GM19324 (cell line): ENCODE results near the gene BOLL.
"Not testable (repeated sequence)": the region's sequence is repeated elsewhere in the genome, so short reads cannot be mapped to it uniquely, and the experiment has no call there.

Experiments
- ATAC-seq: cut with Tn5 transposase; IDR thresholded peaks from one replicate; pipeline ENCODE4 v1.9.1; 2021; ENCODE audit warnings: mild to moderate bottlenecking, moderate library complexity; ENCODE audit not compliant: unreplicated experiment, low FRiP score

BOLL gene

DNA sequence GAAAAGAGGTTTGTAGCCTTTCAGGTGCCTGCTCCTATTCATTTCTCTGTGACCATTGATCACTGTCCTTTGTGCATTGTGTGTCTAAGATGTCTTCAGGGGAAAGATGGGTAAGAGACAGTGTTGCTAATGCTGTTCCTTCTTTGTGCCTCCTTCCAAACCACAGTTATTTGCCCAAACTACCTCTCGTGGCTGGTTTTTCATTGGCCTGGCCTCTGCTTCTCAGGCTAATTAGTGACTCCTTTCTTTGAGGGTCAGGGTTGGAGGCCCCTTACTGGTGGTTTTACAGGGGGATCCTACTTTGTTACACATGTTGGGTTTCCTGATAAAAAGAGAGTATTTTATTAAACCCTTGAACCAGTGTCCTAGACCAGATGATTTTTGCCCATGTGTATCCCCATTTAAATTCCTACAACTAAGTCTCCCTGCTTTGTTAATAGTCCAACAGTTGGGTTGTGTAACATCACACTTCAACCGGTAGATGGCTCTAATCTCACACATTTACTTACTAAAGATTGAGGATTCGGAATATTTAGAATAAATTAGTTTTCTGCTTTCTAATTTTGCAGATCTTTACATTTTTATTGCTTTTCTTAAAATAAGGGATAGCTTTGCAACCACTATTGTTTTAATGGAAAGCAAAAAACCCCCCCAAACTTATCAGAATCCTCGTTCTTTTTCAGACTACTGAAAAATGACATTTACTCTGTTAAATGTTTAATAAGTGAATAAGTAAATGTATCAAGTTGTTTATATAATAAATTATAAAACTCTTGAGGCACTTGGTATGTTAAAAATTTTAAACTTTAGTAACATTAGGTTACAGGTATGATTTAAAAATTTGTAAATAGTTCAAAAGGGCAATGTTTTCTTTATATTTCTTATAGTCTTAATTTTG is 77.6 kb downstream of the BOLL start:
- ATAC-seq, result no peak

DNA sequence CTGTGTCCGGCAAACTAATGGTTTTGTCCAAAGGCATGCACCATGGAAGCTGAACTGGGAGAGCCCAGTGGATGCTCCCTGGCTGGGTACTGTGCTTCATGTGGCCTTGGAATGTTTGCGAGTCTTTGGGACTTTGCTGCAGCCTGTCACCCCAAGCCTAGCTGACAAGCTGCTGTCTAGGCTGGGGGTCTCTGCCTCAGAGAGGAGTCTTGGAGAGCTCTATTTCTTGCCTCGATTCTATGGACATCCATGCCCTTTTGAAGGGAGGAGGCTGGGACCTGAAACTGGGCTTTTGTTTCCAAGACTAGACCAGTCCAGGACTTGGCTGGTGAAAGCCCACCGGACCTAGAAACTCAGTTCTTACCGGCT is 78.3 kb downstream of the BOLL start:
- no peak for ATAC-seq

DNA sequence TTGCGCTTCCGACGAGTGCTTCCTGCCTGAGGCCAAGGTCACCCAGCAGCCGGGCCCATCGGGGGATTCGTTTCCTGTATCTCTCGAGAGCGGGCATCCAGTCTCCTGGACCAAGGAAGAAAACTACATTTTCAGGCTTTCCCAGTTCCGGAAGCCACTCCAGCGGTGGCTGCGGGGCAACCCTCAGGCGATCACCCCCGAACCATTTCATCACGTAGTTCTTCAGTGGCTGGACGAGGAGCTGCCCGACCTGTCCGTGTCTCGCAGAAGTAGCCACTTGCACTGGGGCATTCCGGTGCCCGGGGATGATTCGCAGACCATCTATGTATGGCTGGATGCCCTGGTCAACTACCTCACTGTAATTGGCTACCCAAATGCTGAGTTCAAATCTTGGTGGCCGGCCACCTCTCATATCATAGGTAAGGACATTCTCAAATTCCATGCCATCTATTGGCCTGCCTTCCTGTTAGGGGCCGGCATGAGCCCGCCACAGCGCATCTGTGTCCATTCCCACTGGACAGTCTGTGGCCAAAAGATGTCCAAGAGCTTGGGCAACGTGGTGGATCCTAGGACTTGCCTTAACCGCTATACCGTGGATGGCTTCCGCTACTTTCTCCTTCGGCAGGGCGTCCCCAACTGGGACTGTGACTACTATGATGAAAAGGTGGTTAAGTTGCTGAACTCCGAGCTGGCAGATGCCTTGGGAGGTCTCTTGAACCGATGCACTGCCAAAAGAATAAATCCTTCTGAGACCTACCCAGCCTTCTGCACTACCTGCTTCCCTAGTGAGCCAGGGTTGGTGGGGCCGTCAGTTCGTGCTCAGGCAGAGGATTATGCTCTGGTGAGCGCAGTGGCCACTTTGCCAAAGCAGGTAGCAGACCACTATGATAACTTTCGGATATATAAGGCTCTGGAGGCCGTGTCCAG is 78.9 kb downstream of the BOLL start:
- no peak for ATAC-seq

DNA sequence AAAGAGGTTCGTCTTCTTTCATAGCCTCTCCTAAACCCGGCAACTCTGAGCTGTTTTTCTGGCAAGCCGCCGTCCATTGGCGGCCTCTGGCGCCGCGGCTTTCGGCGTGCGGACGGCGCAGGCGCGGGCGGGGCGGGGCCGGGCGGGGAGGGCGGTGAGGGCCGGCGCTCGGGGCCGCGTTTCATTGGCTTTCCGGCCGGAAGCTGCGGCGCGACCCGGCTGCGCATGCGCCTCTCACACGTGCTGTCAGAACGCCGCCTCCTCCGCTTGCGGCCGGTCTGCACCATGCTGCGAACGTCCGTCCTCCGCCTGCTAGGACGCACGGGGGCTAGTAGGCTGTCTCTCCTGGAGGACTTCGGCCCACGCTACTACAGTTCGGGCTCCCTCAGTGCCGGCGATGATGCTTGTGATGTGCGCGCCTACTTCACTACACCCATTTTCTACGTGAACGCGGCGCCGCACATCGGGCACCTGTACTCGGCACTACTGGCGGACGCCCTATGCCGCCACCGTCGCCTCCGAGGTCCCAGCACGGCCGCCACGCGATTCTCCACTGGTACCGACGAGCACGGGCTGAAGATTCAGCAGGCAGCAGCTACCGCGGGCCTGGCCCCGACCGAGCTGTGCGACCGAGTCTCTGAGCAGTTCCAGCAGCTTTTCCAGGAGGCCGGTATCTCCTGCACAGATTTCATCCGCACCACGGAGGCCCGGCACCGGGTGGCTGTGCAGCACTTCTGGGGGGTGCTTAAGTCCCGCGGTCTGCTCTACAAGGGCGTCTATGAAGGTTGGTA is 79.8 kb downstream of the BOLL start, which contains the start of gene MARS2:
TSS of gene MARS2 (plus strand) at position 249 of the 791 bp plus-strand sequence. CDS start at position 286, 37 bp downstream.
- ATAC-seq, result peak; percentile 94

DNA sequence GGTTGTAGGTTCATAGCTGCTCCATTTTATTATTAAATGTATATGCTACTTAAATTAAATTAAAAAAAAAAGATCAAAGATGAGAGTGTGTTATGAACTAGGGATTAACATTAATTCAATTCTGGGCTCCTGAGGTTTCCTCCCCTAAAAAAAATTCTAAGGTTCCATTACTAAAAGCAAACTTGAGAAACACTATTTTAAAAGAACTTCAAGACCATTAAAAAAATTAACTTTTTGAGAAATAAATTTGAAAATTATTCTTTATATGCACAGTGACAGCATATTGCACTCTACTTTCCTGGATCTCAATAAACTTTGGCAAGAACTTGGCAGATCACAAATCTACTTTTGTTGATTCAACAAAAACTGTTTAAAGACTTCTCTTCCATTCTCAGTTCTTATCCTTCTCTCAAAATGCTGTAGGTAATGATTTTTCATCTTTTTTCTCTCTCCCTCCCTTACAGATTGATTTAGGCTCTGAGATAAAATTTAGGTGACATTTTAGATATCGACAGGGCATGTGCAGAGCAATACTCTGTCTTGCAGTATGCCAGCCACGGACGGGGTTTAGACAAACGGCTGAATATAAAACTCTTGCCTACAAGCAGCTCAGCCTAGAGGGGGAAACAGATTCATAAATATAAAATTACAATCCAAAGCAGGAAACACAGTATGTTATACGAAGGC is 80.5 kb downstream of the BOLL start:
- peak; percentile 25 for ATAC-seq

DNA sequence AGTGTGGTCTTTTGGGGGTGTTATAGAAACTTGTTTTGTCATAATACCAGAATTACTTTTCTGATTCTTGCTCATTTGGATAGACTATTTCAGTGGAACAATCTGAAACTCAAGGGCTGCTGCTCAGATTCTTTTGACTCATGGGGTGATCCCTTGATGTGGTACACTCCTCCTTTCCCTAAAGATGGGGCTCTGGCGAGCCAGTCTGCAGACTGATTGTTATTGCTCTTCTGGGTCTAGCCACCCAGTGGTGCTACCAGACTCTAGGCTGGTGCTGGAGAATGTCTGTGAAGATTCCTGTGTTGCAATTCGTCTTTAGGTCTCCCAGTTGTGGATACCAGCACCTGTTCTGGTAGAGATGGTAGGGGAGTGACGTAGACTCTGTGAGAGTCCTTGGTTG is 84.2 kb downstream of the BOLL start:
- ATAC-seq, result no peak

DNA sequence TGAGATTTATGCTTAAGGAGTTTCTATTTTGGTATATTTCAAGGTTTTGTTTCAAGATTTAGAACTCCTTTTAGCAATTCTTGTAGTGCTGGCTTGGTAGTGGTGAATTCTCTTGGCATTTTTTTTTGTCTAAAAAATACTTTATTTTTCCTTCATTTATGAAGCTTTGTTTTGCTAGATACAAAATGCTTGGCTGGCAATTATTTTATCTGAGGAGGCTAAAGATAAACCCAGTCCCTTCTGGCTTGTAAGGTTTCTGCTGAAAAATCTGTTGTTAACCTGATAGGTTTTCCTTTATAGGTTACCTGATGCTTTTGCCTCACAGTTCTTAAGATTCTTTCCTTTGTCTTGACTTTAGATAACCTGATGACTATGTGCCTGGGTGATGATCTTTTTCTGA is 85.4 kb downstream of the BOLL start:
- ATAC-seq, result not testable (repeated sequence)

DNA sequence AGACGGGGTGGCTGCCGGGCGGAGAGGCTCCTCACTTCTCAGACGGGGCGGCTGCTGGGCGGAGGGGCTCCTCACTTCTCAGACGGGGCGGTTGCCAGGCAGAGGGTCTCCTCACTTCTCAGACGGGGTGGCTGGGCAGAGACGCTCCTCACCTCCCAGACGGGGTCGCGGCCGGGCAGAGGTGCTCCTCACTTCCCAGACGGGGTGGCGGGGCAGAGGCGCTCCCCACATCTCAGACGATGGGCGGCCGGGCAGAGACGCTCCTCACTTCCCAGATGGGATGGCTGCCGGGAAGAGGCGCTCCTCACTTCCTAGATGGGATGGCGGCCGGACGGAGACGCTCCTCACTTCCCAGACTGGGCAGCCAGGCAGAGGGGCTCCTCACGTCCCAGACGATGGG is 88.5 kb downstream of the BOLL start:
- not testable (repeated sequence) for ATAC-seq

DNA sequence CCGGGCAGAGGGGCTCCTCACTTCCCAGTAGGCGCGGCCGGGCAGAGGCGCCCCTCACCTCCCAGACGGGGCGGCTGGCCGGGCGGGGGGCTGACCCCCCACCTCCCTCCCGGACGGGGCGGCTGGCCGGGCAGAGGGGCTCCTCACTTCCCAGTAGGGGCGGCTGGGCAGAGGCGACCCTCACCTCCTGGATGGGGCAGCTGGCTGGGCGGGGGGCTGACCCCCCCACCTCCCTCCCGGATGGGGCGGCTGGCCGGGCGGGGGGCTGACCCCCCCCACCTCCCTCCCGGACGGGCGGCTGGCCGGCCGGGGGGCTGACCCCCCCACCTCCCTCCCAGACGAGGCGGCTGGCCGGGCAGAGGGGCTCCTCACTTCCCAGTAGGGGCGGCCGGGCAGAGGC is 89.1 kb downstream of the BOLL start:
- not testable (repeated sequence) for ATAC-seq

DNA sequence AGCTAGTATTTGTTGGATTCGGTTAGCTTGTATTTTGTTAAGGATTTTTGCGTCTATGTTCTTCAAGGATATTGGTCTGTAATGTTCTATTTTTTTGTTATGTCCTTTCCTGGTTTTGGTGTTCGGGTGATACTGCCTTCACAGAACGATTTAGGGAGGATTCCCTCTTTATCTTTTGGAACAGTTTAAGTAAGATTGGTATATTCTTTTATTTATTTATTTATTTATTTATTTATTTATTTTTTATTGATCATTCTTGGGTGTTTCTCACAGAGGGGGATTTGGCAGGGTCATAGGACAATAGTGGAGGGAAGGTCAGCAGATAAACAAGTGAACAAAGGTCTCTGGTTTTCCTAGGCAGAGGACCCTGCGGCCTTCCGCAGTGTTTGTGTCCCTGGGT is 89.9 kb downstream of the BOLL start:
- not testable (repeated sequence) for ATAC-seq

DNA sequence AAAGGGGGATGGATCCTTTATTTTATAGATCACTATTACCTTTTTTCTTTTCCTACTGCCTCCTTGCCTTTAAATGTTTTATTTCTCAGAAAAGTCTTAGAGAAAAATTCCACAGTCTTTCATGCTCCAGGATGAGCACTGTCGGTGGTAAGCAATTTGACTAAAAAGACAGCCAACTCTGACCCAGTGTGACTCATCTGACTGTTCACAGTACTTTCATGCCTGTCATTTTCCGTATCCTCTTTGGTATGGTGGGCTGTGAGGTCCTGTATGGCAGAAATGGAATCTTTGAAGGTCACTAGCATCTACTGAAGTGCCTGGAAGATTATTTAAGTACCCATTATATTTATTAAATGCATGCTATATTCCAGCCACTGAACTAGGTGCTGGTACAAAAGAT is 107.6 kb downstream of the BOLL start:
- no peak for ATAC-seq

DNA sequence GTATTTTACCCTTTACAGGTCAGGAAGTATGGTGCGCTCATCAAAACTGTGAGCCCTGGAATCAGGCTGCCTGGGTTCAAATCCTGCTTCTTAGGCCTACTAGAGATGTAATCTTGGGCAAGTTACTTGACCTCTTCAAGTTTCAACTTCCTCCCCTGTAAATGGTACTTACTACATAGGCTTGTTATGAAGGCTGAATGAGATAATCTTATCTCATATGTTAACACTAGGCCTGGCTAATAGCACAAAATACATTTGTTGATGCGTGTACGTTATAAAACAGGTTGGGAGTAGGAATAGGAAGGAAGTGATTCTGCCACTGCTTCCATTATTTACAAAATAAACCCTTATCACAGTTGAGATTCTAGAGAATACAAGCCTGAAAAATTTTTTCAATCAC is 108.1 kb downstream of the BOLL start:
- no peak for ATAC-seq
